Activated B cell treated with CpG ODN at 0.5 μM for 24 hours (primary cell): ENCODE measurements around the gene MYO18A. TPM values are rescaled to one million over a fixed set of nuclear protein-coding genes. Genes with fewer than 3 reads are reported as not detected.

ENCODE experiments used
- ATAC-seq: fragments of 200-7000 bp; cut with Tn5 transposase; one replicate; pipeline ENCODE4 v1.10.0; 2021; ENCODE audit warnings: low read depth, mild to moderate bottlenecking, moderate library complexity
- CTCF ChIA-PET: fragments of 350-600 bp; sonication (Branson Sonifier 250); formaldehyde crosslinking; loops from one replicate; lab custom pipeline; 2021; ENCODE audit warnings: antibody characterized with exemption; lab: Charles Lee
- POLR2A ChIA-PET: fragments of 350-600 bp; sonication (Branson Sonifier 250); formaldehyde crosslinking; loops from one replicate; lab custom pipeline; 2021; ENCODE audit warnings: antibody characterized with exemption; lab: Charles Lee
- DNase-seq: peaks from one replicate; pipeline ENCODE4 v3.0.0; 2022
- H3K27ac Mint-ChIP-seq: one replicate; pipeline ENCODE4 v1.8.0; 2020; ENCODE audit warnings: mixed read lengths
- H3K27me3 Mint-ChIP-seq: one replicate; pipeline ENCODE4 v1.8.0; 2021; ENCODE audit warnings: mixed read lengths
- H3K36me3 Mint-ChIP-seq: one replicate; pipeline ENCODE4 v1.8.0; 2021; ENCODE audit warnings: low read depth, mixed read lengths
- H3K4me1 Mint-ChIP-seq: one replicate; pipeline ENCODE4 v1.8.0; 2021; ENCODE audit warnings: mixed read lengths
- H3K4me3 Mint-ChIP-seq: one replicate; pipeline ENCODE4 v1.8.0; 2020; ENCODE audit warnings: mild to moderate bottlenecking, mixed read lengths
- H3K9me3 Mint-ChIP-seq: one replicate; pipeline ENCODE4 v1.8.0; 2020; ENCODE audit warnings: mixed read lengths
- CTCF ChIP-seq: fragments of 200-600 bp; IDR thresholded peaks from one replicate; pipeline ENCODE4 v1.8.0; 2022; ENCODE audit warnings: antibody characterized with exemption, mild to moderate bottlenecking
- intact Hi-C: fragments of 100-400 bp; cut with micrococcal nuclease; formaldehyde crosslinking; loops from one replicate; pipeline ENCODE4 v1.15.1; 2024
- total RNA-seq: library from RNA; stranded (reverse); gene quantifications from 2 replicates; pipeline ENCODE4 v1.2.3, GENCODE V29; 2022

Gene MYO18A
- total RNA-seq, 1 donor from 2014 or later: 79.8 TPM

GRCh38 chr17:29167393-29168078, 12.7 kb downstream of the MYO18A start:
- Mint-ChIP-seq H3K4me1 (no peaks in the 10 kb centered on the region), H3K4me3 (no peak overlapping the region), H3K27me3 (no peaks in the 10 kb centered on the region), H3K36me3 (no peaks in the 10 kb centered on the region), H3K9me3 (no peaks in the 10 kb centered on the region), H3K27ac (no peak overlapping the region)
- POLR2A ChIA-PET: interaction anchor here (0.7 kb wide), 1 partner anchor 1425 kb away, joined by 3 read pairs; no protein-coding TSS in a partner anchor
- no peak for TF ChIP-seq CTCF
- CTCF ChIA-PET: interaction anchor here (1.7 kb wide), 1 partner anchor 51 kb away, joined by 3 read pairs; no protein-coding TSS in a partner anchor
- no peak for DNase-seq
- ATAC-seq: no peak
- intact Hi-C loops: no loop called here

GRCh38 chr17:29166507-29166887, 13.7 kb downstream of the MYO18A start:
- ChIA-PET POLR2A (interaction anchor here (1.2 kb wide), 1 partner anchor 10 kb away, joined by 3 read pairs; no protein-coding TSS in a partner anchor), CTCF (interaction anchor here (1.7 kb wide), 1 partner anchor 52 kb away, joined by 3 read pairs; no protein-coding TSS in a partner anchor)
- DNase-seq: no peak
- Mint-ChIP-seq H3K36me3 (no peaks in the 10 kb centered on the region), H3K27me3 (no peaks in the 10 kb centered on the region), H3K27ac (no peak overlapping the region), H3K4me1 (no peaks in the 10 kb centered on the region), H3K4me3 (no peak overlapping the region), H3K9me3 (no peaks in the 10 kb centered on the region)
- TF ChIP-seq CTCF: no peak
- no peak for ATAC-seq
- intact Hi-C loops: no loop called here

GRCh38 chr17:29165800-29166506, 14.2 kb downstream of the MYO18A start:
- H3K4me3 Mint-ChIP-seq: no peak overlapping the region
- H3K9me3 Mint-ChIP-seq: no peaks in the 10 kb centered on the region
- no peaks in the 10 kb centered on the region for H3K36me3 Mint-ChIP-seq
- H3K27me3 Mint-ChIP-seq: no peaks in the 10 kb centered on the region
- no peak for ATAC-seq
- intact Hi-C loops: no loop called here
- H3K27ac Mint-ChIP-seq: no peak overlapping the region
- TF ChIP-seq CTCF: no peak
- ChIA-PET CTCF (interaction anchor here (0.8 to 1.7 kb wide), 3 partner anchors 14 to 53 kb away, joined by 3 read pairs; partner anchors contain the start of gene MYO18A), POLR2A (interaction anchor here (1.2 kb wide), 1 partner anchor 11 kb away, joined by 3 read pairs; no protein-coding TSS in a partner anchor)
- DNase-seq: no peak
- H3K4me1 Mint-ChIP-seq: no peaks in the 10 kb centered on the region

- POLR2A ChIA-PET: interaction anchor here (1.2 kb wide), 1 partner anchor 12 kb away, joined by 3 read pairs; no protein-coding TSS in a partner anchor
- CTCF ChIA-PET: interaction anchor here (0.7 to 1.2 kb wide), 3 partner anchors 15 to 16 kb away, joined by 3 read pairs; partner anchors contain the start of gene MYO18A
- no peak overlapping the region for H3K4me3 Mint-ChIP-seq
- H3K27me3 Mint-ChIP-seq: no peaks in the 10 kb centered on the region
- ATAC-seq: no peak
- H3K9me3 Mint-ChIP-seq: no peaks in the 10 kb centered on the region
- intact Hi-C loops: no loop called here
- no peak overlapping the region for H3K27ac Mint-ChIP-seq
- TF ChIP-seq CTCF: no peak
- H3K36me3 Mint-ChIP-seq: no peaks in the 10 kb centered on the region
- no peak for DNase-seq
- no peaks in the 10 kb centered on the region for H3K4me1 Mint-ChIP-seq
Measured at GRCh38 chr17:29165261-29165660, 14.9 kb downstream of the MYO18A start.

GRCh38 chr17:29163563-29163962, 16.6 kb downstream of the MYO18A start:
- CTCF ChIA-PET: interaction anchor here (1.0 to 1.1 kb wide), 2 partner anchors 40 to 56 kb away, joined by 3 read pairs; no protein-coding TSS in a partner anchor
- intact Hi-C loops: no loop called here
- Mint-ChIP-seq H3K27ac (no peak overlapping the region), H3K27me3 (no peaks in the 10 kb centered on the region), H3K4me1 (peaks cover 5% of the 10 kb centered on the region), H3K4me3 (no peak overlapping the region), H3K9me3 (no peaks in the 10 kb centered on the region), H3K36me3 (no peaks in the 10 kb centered on the region)
- no peak for TF ChIP-seq CTCF
- POLR2A ChIA-PET: interaction anchor here (0.6 to 1.4 kb wide), 2 partner anchors 14 to 15 kb away, joined by 3 to 6 read pairs; no protein-coding TSS in a partner anchor
- DNase-seq: no peak
- no peak for ATAC-seq
